Liver (tissue), 9 donors: ENCODE measurements around the gene PLS3. TPM values are rescaled to one million over a fixed set of nuclear protein-coding genes. Genes with fewer than 3 reads are reported as not detected.

ENCODE experiments used
- DNase-seq: peaks from one replicate; pipeline ENCODE4 v3.0.0-alpha.2; 2017; ENCODE audit warnings: low spot score
- H3K27ac ChIP-seq, 2 donors: one replicate each; pipeline ENCODE4 v1.7.0; 2013; ENCODE audit warnings: inconsistent platforms in 2 of 2, low read length in 2 of 2, control low read depth in 1 of 2, low read depth in 1 of 2, mild to moderate bottlenecking in 1 of 2
- H3K27me3 ChIP-seq, 4 donors: one replicate each; pipeline versions ENCODE4 v1.6.1 to v1.7.0; 2013; ENCODE audit warnings: low read length in 3 of 4, inconsistent platforms in 1 of 4, mild to moderate bottlenecking in 1 of 4, moderate library complexity in 1 of 4; ENCODE audit not compliant: control insufficient read depth in 4 of 4, insufficient read depth in 4 of 4
- H3K36me3 ChIP-seq, 4 donors: one replicate each; pipeline versions ENCODE4 v1.6.1 to v1.7.0; 2013; ENCODE audit warnings: low read length in 3 of 4, mild to moderate bottlenecking in 3 of 4, low read depth in 1 of 4, moderate library complexity in 1 of 4; ENCODE audit not compliant: control insufficient read depth in 4 of 4, insufficient read depth in 3 of 4
- H3K4me1 ChIP-seq, 4 donors: one replicate each; pipeline versions ENCODE4 v1.6.1 to v1.7.0; 2013; ENCODE audit warnings: low read length in 3 of 4, mild to moderate bottlenecking in 3 of 4, moderate library complexity in 1 of 4; ENCODE audit not compliant: control insufficient read depth in 4 of 4, insufficient read depth in 4 of 4
- H3K4me3 ChIP-seq, 3 donors: one replicate each; pipeline versions ENCODE4 v1.6.1 to v1.7.0; 2013; ENCODE audit warnings: low read length in 3 of 3, control low read depth in 1 of 3, low read depth in 1 of 3, mild to moderate bottlenecking in 1 of 3
- H3K9ac ChIP-seq, 2 donors: one replicate each; pipeline ENCODE4 v1.7.0; 2013; ENCODE audit warnings: low read length in 2 of 2, mild to moderate bottlenecking in 2 of 2, moderate library complexity in 2 of 2, control low read depth in 1 of 2, low read depth in 1 of 2
- H3K9me3 ChIP-seq, 4 donors: one replicate each; pipeline versions ENCODE4 v1.6.1 to v1.7.0; 2013; ENCODE audit warnings: low read length in 3 of 4; ENCODE audit not compliant: control insufficient read depth in 4 of 4
- ATF3 ChIP-seq: IDR thresholded peaks from 2 replicates; pipeline ENCODE4 v1.6.1; 2016; ENCODE audit warnings: antibody characterized with exemption
- FOXA1 ChIP-seq: IDR thresholded peaks from 2 replicates; pipeline ENCODE4 v1.6.1; 2016; ENCODE audit warnings: antibody characterized with exemption
- GABPA ChIP-seq, 2 donors: IDR thresholded peaks in 1 of 2; conservative IDR thresholded peaks in 1 of 2; 2 replicates each; pipeline ENCODE4 v1.6.1; 2016; ENCODE audit warnings: antibody characterized with exemption in 2 of 2, mild to moderate bottlenecking in 1 of 2, moderate library complexity in 1 of 2
- HNF4A ChIP-seq, 2 donors: conservative IDR thresholded peaks; 2 replicates each; pipeline ENCODE4 v1.6.1; 2016; ENCODE audit warnings: antibody characterized with exemption in 2 of 2, mild to moderate bottlenecking in 2 of 2
- HNF4G ChIP-seq: IDR thresholded peaks from 2 replicates; pipeline ENCODE4 v1.6.1; 2016; ENCODE audit warnings: antibody characterized with exemption
- JUND ChIP-seq, 2 donors: IDR thresholded peaks; 2 replicates each; pipeline ENCODE4 v1.6.1; 2016; ENCODE audit warnings: antibody characterized with exemption in 2 of 2
- RAD21 ChIP-seq, 2 donors: IDR thresholded peaks; 2 replicates each; pipeline ENCODE4 v1.6.1; 2016; ENCODE audit warnings: antibody characterized with exemption in 2 of 2, mild to moderate bottlenecking in 2 of 2
- SP1 ChIP-seq: IDR thresholded peaks from 2 replicates; pipeline ENCODE4 v1.6.1; 2018; ENCODE audit warnings: antibody characterized with exemption, mild to moderate bottlenecking
- YY1 ChIP-seq: IDR thresholded peaks from 2 replicates; pipeline ENCODE4 v1.6.1; 2016; ENCODE audit warnings: antibody characterized with exemption, mild to moderate bottlenecking
- ZBTB33 ChIP-seq: IDR thresholded peaks from 2 replicates; pipeline ENCODE4 v1.6.1; 2016; ENCODE audit warnings: antibody characterized with exemption
- WGBS: extraction: QIAGEN DNeasy Blood & Tissue Kit; methylation state at CpG from one replicate; pipeline ENCODE4 v1.1.7; 2013; 5-methylcytosine and 5-hydroxymethylcytosine counted together
- polyA plus RNA-seq, 2 donors: library from polyadenylated mRNA; stranded (reverse) in 1 of 2; unstranded in 1 of 2; fragments of 200-250 nt in 1 of 2; fragments of >200 nt in 1 of 2; fragmentation: Nextera tagmentation in 1 of 2; extraction: Ambion mirVana in 1 of 2; gene quantifications; one replicate each; pipeline versions ENCODE4 v1.2.1 to v1.2.3, GENCODE V29; 2013 to 2015
- total RNA-seq, 2 donors: library from RNA; depleted of rRNA; stranded (reverse); fragments of >200 nt; gene quantifications; one replicate each; pipeline ENCODE4 v1.2.3, GENCODE V29; 2014
- TF ChIP-seq, protein P1 (sequence below): fragments of 150-350 bp; IDR thresholded peaks from 2 replicates; pipeline ENCODE4 v1.5.1; 2017; ENCODE audit warnings: improper control_type of control experiment, low read depth, low read length; ENCODE audit not compliant: missing input control
- TF ChIP-seq, protein P2 (sequence below): IDR thresholded peaks from 2 replicates; pipeline ENCODE4 v1.6.1; 2016; ENCODE audit warnings: antibody characterized with exemption, mild to moderate bottlenecking
- TF ChIP-seq, protein P3 (sequence below): IDR thresholded peaks from 2 replicates; pipeline ENCODE4 v1.6.1; 2016; ENCODE audit warnings: antibody characterized with exemption
- donor health status: healthy.
- donor health status: healthy.
- donor health status: healthy.
- donor health status: healthy.
- donor health status: healthy.

The PLS3 gene
- total and polyA plus RNA-seq, 4 donors, result 56.3 to 119 (median 71.6) TPM

- TF ChIP-seq ZBTB33 (no peak), SP1 (no peak)
- TF ChIP-seq, protein P1, sequence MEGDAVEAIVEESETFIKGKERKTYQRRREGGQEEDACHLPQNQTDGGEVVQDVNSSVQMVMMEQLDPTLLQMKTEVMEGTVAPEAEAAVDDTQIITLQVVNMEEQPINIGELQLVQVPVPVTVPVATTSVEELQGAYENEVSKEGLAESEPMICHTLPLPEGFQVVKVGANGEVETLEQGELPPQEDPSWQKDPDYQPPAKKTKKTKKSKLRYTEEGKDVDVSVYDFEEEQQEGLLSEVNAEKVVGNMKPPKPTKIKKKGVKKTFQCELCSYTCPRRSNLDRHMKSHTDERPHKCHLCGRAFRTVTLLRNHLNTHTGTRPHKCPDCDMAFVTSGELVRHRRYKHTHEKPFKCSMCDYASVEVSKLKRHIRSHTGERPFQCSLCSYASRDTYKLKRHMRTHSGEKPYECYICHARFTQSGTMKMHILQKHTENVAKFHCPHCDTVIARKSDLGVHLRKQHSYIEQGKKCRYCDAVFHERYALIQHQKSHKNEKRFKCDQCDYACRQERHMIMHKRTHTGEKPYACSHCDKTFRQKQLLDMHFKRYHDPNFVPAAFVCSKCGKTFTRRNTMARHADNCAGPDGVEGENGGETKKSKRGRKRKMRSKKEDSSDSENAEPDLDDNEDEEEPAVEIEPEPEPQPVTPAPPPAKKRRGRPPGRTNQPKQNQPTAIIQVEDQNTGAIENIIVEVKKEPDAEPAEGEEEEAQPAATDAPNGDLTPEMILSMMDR, result no peak
Measured at GRCh38 chrX:115525486-115525885, 35.5 kb upstream of the PLS3 start (continued).

DNA sequence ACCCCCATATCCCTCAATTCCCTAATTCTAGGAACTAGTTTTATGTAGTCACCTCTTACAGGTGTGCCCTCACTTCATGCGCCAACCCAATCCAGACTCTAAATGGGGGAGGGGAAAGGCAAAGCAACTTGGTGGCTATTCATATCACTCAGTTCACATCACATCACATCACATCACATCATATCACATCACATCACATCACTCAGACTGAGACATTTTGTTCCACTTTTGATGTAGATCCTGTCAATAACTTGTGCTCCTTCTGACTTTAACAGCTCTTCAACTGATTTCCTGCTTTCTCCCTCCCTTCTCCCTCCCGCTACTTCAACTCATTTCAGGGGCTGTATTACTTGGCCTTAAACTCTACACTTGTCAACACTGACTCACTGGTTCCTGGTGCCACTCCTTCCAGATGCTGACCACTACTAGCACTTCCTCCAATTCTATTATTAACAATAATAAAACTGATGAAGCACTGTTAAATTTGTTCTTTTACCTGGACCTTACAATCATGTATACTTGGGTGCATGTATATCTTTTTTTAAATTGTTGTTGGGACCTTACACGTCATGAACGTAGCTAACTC lies 29.1 kb upstream of the PLS3 start:
- 91% methylated on average over 4 of the region's 4 CpGs for WGBS
- no peak overlapping the region for H3K27ac ChIP-seq

More for the DNA sequence above, 29.1 kb upstream of the PLS3 start:
- Histone ChIP-seq H3K9ac (no peak overlapping the region), H3K4me1 (no peaks in the 10 kb centered on the region), H3K36me3 (no peaks in the 10 kb centered on the region), H3K27me3 (no peaks in the 10 kb centered on the region), H3K4me3 (no peak overlapping the region), H3K9me3 (no peaks in the 10 kb centered on the region)
- TF ChIP-seq ATF3 (no peak), HNF4G (no peak), FOXA1 (no peak), HNF4A (conservative IDR thresholded peaks at IDR 0.05) (no peak), GABPA (IDR thresholded peaks at IDR 0.05 in 1 of 2, conservative IDR thresholded peaks at IDR 0.05 in 1 of 2) (no peak), YY1 (no peak), JUND (IDR thresholded peaks at IDR 0.05) (no peak), ZBTB33 (no peak), RAD21 (IDR thresholded peaks at IDR 0.05) (no peak)
- TF ChIP-seq, protein P2, sequence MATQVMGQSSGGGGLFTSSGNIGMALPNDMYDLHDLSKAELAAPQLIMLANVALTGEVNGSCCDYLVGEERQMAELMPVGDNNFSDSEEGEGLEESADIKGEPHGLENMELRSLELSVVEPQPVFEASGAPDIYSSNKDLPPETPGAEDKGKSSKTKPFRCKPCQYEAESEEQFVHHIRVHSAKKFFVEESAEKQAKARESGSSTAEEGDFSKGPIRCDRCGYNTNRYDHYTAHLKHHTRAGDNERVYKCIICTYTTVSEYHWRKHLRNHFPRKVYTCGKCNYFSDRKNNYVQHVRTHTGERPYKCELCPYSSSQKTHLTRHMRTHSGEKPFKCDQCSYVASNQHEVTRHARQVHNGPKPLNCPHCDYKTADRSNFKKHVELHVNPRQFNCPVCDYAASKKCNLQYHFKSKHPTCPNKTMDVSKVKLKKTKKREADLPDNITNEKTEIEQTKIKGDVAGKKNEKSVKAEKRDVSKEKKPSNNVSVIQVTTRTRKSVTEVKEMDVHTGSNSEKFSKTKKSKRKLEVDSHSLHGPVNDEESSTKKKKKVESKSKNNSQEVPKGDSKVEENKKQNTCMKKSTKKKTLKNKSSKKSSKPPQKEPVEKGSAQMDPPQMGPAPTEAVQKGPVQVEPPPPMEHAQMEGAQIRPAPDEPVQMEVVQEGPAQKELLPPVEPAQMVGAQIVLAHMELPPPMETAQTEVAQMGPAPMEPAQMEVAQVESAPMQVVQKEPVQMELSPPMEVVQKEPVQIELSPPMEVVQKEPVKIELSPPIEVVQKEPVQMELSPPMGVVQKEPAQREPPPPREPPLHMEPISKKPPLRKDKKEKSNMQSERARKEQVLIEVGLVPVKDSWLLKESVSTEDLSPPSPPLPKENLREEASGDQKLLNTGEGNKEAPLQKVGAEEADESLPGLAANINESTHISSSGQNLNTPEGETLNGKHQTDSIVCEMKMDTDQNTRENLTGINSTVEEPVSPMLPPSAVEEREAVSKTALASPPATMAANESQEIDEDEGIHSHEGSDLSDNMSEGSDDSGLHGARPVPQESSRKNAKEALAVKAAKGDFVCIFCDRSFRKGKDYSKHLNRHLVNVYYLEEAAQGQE, result no peak
- TF ChIP-seq, protein P1, result no peak
- TF ChIP-seq, protein P3, sequence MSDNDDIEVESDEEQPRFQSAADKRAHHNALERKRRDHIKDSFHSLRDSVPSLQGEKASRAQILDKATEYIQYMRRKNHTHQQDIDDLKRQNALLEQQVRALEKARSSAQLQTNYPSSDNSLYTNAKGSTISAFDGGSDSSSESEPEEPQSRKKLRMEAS, result no peak
- DNase-seq, result no peak
